Brain microvascular endothelial cell (primary cell): ENCODE data around the gene TBC1D24.

ENCODE experiments used
- DNase-seq: peaks from one replicate; pipeline ENCODE4 v3.0.0-alpha.2; 2020
- H3K27ac ChIP-seq: fragments of 250-450 bp; sonication (Bioruptor Pico); 2 replicates; pipeline ENCODE4 v1.5.1; 2020; ENCODE audit warnings: mild to moderate bottlenecking, moderate library complexity
- H3K27me3 ChIP-seq: fragments of 250-450 bp; sonication (Bioruptor Pico); replicated peaks from 2 replicates; pipeline ENCODE4 v1.5.1; 2020; ENCODE audit warnings: mild to moderate bottlenecking
- H3K36me3 ChIP-seq: fragments of 250-450 bp; sonication (Bioruptor Pico); replicated peaks from 2 replicates; pipeline ENCODE4 v1.5.1; 2020; ENCODE audit warnings: mild to moderate bottlenecking
- H3K4me3 ChIP-seq: 2 replicates; pipeline ENCODE4 v1.5.1; 2011; ENCODE audit warnings: low read depth, mild to moderate bottlenecking, control low read depth, low read length, moderate library complexity
- CTCF ChIP-seq: IDR thresholded peaks from 2 replicates; pipeline ENCODE4 v1.5.1; 2011; ENCODE audit warnings: low read depth, mild to moderate bottlenecking, moderate library complexity, low read length, control low read depth, inconsistent platforms; ENCODE audit errors: missing control alignments
- in situ Hi-C: cut with HindIII; loops from 2 replicates; pipeline ENCODE4 v1.10.0; 2017; ENCODE audit warnings: low sequenced_read_pairs, low pct_ligation_motif_present

Gene TBC1D24

DNA sequence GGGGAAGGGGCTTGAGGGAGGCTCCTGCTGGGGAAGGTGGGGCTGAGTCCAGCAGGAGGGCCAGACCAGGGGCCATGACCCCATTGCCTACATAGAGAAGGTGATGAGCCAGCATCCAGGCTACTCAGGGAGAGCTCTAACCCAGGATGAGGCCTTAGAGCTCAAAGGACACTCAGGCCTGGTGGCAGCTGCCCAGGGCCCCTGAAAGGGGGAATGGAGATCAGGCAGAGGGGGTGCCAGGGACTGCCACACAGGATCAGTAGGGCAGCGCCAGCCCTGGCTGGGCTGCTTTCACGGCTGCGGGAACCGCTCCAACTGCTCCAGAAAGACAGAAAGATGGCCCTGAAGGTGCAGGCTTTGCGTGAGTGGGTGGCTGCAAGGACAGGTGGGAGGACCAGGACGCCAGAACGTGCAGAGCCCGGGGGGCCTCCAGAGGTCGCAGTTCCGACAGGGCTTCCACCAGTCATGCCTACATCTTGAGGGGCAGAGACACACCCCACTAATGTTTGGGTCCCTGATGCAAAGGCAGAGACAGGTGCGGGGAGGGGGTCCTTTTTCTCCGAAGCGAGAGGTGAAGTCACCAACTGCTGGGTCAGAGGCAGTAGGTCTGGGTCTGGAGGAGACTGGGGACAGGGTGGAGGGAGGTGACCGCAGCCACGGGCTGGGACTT is 37.9 kb downstream of the TBC1D24 start:
- no peak for DNase-seq
- H3K27ac ChIP-seq: no peak overlapping the region
- H3K27me3 ChIP-seq: no peaks in the 10 kb centered on the region
- peak overlapping the region; percentile 88 for H3K4me3 ChIP-seq
- in situ Hi-C loops: no loop called here
- TF ChIP-seq CTCF: peak; percentile 24
- H3K36me3 ChIP-seq: peaks cover 4% of the 10 kb centered on the region

DNA sequence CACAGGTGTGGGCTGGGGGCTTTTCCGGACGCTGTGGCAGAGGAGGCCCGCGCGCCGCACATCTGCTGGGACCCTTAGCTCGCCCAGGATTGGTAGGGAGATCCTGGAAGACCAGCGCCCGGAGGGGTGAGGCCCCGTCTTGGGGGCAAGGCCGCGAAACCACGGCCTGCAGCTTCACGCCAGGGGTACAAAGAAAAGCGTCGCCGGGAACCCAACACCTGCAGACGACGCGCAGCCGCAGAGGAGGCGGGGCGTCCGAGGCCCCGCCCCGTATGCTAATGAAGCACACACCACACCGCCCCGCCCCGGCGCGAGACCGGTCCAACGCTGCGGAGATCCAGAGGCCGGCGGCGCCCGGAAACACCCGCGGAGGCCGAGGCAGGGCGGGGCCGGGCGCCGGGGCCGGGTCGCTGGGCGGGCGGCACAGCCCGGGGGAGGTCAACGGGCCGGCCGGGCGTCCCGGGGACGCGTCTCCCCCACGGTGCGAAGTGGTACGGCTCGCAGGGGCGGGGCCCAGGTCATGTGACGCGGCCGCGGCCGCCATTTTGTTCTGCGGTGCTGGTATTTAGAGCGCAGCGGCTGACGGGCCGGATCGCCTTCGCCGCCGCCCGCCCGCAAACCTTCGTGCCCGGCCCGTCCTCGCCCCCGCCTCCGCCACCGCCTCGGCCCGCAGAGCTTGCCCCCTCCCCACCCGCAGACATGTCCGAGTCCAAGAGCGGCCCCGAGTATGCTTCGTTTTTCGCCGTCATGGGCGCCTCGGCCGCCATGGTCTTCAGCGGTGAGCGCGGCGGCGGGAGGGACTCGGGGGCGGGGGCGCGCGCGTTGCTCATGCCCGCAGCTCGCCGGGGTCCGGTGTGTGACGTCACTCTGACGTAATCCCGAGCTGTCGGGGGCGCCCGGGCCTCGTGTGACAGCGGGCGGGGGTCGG is 38.7 kb downstream of the TBC1D24 start, which contains the start of gene ATP6V0C:
TSS of gene ATP6V0C (plus strand) at position 548 of the 928 bp plus-strand sequence. CDS start at position 700, 152 bp downstream.
- DNase-seq: peak; percentile 75
- Histone ChIP-seq H3K4me3 (peak within 1 kb of the TSS; percentile 88), H3K36me3 (peaks cover 4% of the 10 kb centered on the region), H3K27me3 (no peaks in the 10 kb centered on the region), H3K27ac (peak within 1 kb of the TSS; percentile 83)
- TF ChIP-seq CTCF: no peak
- in situ Hi-C loops: no loop called here

DNA sequence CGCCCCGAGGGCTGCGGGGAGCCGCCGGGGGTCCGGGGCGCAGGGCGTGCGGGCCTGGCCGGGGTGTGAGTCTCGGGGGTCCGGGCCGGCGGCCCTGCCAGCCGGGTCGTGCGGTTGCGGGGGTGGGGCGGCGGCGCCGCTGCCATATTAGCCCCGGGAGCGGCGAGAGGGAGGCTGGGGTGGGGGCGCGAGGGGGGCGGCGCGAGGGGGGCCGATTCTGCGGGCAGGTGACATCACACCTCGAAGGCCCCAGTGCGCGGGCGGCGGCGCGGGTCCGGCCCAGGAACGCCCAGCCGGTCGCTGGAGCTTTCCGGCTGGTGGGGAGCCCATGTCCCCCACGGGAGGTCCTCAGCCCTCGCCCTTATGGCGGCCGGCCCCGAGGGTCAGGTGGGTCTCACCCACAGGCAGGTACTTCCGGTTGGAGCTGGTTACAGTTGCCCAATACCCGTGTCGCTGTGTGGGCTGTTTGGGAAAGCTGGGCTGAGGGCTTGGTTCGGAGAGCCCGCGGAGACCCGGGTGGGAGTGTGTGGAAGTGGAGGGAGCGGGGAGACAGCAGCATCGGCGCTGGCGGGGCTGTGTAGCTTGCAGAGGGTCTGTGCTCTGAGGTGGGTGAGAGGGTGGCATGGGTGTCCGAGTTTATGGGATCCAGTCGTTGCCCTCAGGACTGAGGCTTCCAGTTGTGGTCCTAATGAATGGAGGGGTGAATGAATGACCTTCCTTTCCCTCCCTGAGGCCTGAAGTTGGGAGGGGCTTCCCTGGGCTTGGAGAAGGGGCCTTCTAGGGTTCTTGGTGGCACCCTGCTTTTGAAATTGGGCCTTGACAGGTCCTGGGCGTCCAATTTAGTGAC is 39.6 kb downstream of the TBC1D24 start:
- TF ChIP-seq CTCF: no peak
- peaks cover 7% of the 10 kb centered on the region for H3K36me3 ChIP-seq
- DNase-seq: no peak
- no peaks in the 10 kb centered on the region for H3K27me3 ChIP-seq
- H3K27ac ChIP-seq: peak overlapping the region; percentile 83
- peak overlapping the region; percentile 88 for H3K4me3 ChIP-seq
- in situ Hi-C loops: no loop called here

DNA sequence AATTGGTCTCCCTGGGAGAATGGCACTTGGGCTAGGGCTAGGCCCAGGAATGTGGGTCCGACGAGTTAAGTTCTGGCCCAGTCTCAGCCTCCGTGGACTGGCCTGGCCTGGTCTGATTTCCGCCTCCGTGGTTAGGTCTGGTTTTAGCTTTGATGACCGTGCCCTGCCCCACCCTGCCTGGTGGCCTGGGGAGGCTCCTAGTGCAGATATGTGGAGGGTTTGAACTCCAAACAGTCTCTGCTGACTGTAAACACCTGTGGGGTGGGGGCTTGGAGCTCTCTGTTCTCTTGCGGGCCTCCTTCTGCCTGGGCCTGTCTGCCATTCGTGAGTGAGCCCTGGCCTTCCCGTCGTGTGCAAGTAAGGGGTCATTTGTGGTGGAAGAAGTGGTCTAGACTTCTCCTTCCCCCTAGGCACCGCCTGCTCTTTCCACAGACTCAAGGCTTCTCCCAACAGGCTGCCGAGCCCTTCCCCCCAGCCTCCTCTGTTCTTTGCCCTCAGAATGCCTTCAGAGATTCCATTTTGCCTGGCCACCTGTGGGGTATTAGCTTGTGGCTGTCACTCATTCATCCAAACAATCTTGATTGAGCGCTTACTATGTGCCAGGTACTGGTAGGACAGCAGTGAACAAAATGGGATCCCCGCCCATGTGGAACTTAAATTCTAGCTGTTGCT is 40.4 kb downstream of the TBC1D24 start:
- no peak for TF ChIP-seq CTCF
- in situ Hi-C loops: no loop called here
- DNase-seq: no peak
- peaks cover 9% of the 10 kb centered on the region for H3K36me3 ChIP-seq
- no peaks in the 10 kb centered on the region for H3K27me3 ChIP-seq
- peak overlapping the region; percentile 88 for H3K4me3 ChIP-seq
- no peak overlapping the region for H3K27ac ChIP-seq

DNA sequence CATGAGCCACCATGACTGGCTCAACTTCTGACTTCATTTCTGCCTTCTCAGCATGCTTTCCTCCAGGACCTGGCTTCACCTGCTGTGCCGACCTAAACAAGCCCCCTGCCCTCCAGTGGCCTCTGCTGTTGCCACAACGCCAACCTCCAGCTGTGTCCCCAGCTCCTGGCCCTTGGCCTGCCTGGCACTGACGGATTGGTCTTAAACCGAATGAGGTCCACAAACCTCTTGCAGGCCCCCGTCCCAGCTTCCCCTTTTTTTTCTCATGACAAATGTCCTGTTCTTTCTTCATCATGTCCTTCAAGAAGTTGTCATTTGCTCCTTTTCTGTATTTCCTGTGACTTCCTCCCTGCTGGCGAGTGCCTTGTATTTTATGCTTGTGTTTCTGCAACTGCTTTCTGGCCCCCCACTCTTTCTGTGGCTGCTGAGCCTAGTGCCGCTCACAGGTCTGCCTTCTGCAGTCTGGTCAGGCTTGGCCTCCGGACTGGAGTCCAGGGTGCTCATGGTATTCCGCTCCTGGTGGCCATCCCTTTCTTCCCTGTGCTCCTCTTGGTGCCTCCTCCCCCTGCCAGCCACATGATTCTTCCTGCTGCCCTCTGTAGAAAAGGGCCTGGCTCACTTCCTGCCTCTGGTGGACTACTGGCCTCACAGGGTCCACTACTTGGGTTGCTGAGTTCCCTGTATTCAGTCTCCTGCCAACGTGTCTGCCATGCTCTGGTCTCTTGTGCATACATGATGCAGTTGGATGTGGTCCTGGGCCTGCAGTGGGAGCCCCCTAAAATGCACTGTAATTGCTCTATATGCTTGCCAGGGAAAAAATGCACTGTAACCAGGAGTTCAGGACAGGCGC is 41.7 kb downstream of the TBC1D24 start:
- H3K4me3 ChIP-seq: peak overlapping the region; percentile 3
- no peak for DNase-seq
- TF ChIP-seq CTCF: no peak

More for the DNA sequence above, 41.7 kb downstream of the TBC1D24 start:
- Histone ChIP-seq H3K27me3 (no peaks in the 10 kb centered on the region), H3K36me3 (peaks cover 9% of the 10 kb centered on the region), H3K27ac (no peak overlapping the region)
- in situ Hi-C loops: no loop called here
